Keratinocyte (primary cell): Measurements from ENCODE around the gene TRIM69. TPM values are rescaled to one million over a fixed set of nuclear protein-coding genes. Genes with fewer than 3 reads are reported as not detected.
"Not testable (repeated sequence)": the region's sequence is repeated elsewhere in the genome, so short reads cannot be mapped to it uniquely, and the experiment has no call there.

Experiments used
- DNase-seq: peaks from one replicate; pipeline ENCODE4 v3.0.0-alpha.2; 2011; ENCODE audit warnings: low read depth, missing footprints, low spot score
- FAIRE-seq: peaks from 2 replicates; lab custom pipeline; 2011; peaks lifted over from hg19 to GRCh38; lab: Jason Lieb, UNC
- H2AFZ ChIP-seq: 2 replicates; pipeline ENCODE4 v1.6.0; 2012; ENCODE audit warnings: low read length, control low read depth, inconsistent platforms; ENCODE audit not compliant: control insufficient read depth
- H3K27ac ChIP-seq: 2 replicates; pipeline ENCODE4 v1.5.1; 2011; ENCODE audit warnings: low read length; ENCODE audit not compliant: control insufficient read depth, insufficient read depth
- H3K27me3 ChIP-seq: 3 replicates; pipeline ENCODE4 v1.6.0; 2011; ENCODE audit warnings: low read length; ENCODE audit not compliant: control insufficient read depth, insufficient read depth; ENCODE audit errors: extremely low read depth
- H3K36me3 ChIP-seq, 2 experiments: 2 replicates in 1 of 2; 3 replicates in 1 of 2; pipeline ENCODE4 v1.5.1; 2011; ENCODE audit warnings: low read length in 2 of 2, mild to moderate bottlenecking in 1 of 2; ENCODE audit not compliant: control insufficient read depth in 2 of 2, insufficient read depth in 2 of 2; ENCODE audit errors: extremely low read depth in 1 of 2
- H3K4me1 ChIP-seq: 3 replicates; pipeline ENCODE4 v1.5.1; 2011; ENCODE audit warnings: low read length; ENCODE audit not compliant: control insufficient read depth, insufficient read depth; ENCODE audit errors: extremely low read depth
- H3K4me2 ChIP-seq: 3 replicates; pipeline ENCODE4 v1.6.0; 2011; ENCODE audit warnings: low read depth, low read length; ENCODE audit not compliant: control insufficient read depth, insufficient read depth; ENCODE audit errors: extremely low read depth
- H3K4me3 ChIP-seq, 3 experiments: fragments of 200-600 bp in 1 of 3; sonication (generic) in 1 of 3; 2 replicates in 2 of 3; 3 replicates in 1 of 3; pipeline ENCODE4 v1.5.1; 2011 to 2016; ENCODE audit warnings: low read length in 3 of 3, mild to moderate bottlenecking in 3 of 3, control low read depth in 2 of 3, inconsistent platforms in 1 of 3, low read depth in 1 of 3, mixed read lengths in 1 of 3, mixed run types in 1 of 3, moderate library complexity in 1 of 3; ENCODE audit not compliant: control insufficient read depth in 2 of 3, insufficient read depth in 2 of 3; ENCODE audit errors: extremely low read depth in 1 of 3
- H3K79me2 ChIP-seq: 2 replicates; pipeline ENCODE4 v1.6.0; 2012; ENCODE audit warnings: low read length; ENCODE audit not compliant: control insufficient read depth, insufficient read depth
- H3K9ac ChIP-seq: 3 replicates; pipeline ENCODE4 v1.6.0; 2011; ENCODE audit warnings: low read length; ENCODE audit not compliant: control insufficient read depth, insufficient read depth; ENCODE audit errors: extremely low read depth
- H3K9me1 ChIP-seq: 3 replicates; pipeline ENCODE4 v1.6.0; 2011; ENCODE audit warnings: low read length; ENCODE audit not compliant: control insufficient read depth, insufficient read depth; ENCODE audit errors: extremely low read depth
- H3K9me3 ChIP-seq: 2 replicates; pipeline ENCODE4 v1.5.1; 2012; ENCODE audit warnings: low read depth, low read length; ENCODE audit not compliant: control insufficient read depth
- H4K20me1 ChIP-seq: 3 replicates; pipeline ENCODE4 v1.6.0; 2011; ENCODE audit warnings: low read length; ENCODE audit not compliant: control insufficient read depth, insufficient read depth; ENCODE audit errors: extremely low read depth
- CTCF ChIP-seq, 3 experiments: IDR thresholded peaks in 1 of 3; conservative IDR thresholded peaks in 1 of 3; optimal IDR thresholded peaks in 1 of 3; 2 replicates in 2 of 3; 3 replicates in 1 of 3; pipeline versions ENCODE3 to v1.5.1; 2011; ENCODE audit warnings: low read length in 3 of 3, mild to moderate bottlenecking in 3 of 3, moderate library complexity in 2 of 3, control low read depth in 1 of 3, inconsistent platforms in 1 of 3; ENCODE audit not compliant: insufficient read depth in 2 of 3; ENCODE audit errors: extremely low read depth in 1 of 3
- EZH2 ChIP-seq: IDR thresholded peaks from one replicate; pipeline ENCODE4 v1.6.1; 2012; ENCODE audit warnings: inconsistent platforms, mild to moderate bottlenecking, low read length, moderate library complexity
- dilution Hi-C: fragments of 300-500 bp; cut with MboI; formaldehyde crosslinking; loops from one replicate; pipeline ENCODE4 v1.7.0; 2020; ENCODE audit warnings: low sequenced_read_pairs; ENCODE audit not compliant: extremely low pct_ligation_motif_present
- polyA minus RNA-seq, 3 experiments: library from RNA; depleted of rRNA, polyadenylated mRNA; stranded (reverse); fragments of >200 nt; gene quantifications; 1 replicate in 1 of 3; 2 replicates in 1 of 3; 3 replicates in 1 of 3; pipeline ENCODE4 v1.2.3, GENCODE V29; 2011
- polyA plus RNA-seq, 5 experiments: library from polyadenylated mRNA; depleted of rRNA in 3 of 5; stranded (reverse) in 3 of 5; stranded (forward) in 1 of 5; unstranded in 1 of 5; fragments of >200 nt; gene quantifications; 1 replicate in 1 of 5; 2 replicates in 3 of 5; 3 replicates in 1 of 5; pipeline versions ENCODE4 v1.2.1 to v1.2.3, GENCODE V29; 2011 to 2012; ENCODE audit warnings: missing spikeins in 2 of 5, low read depth in 1 of 5, low replicate concordance in 1 of 5

TRIM69 gene
- polyA plus RNA-seq (6.2 to 11.0 TPM (median 9.3 TPM) in 3 replicates), polyA minus RNA-seq (3.2 to 7.2 TPM (median 5.5 TPM) in 3 replicates)
- polyA plus RNA-seq (2011; ENCODE audit: low read depth): 18.0 TPM
- 6.0 and 9.9 TPM in 2 replicates for polyA plus RNA-seq (2011; cell fraction: cytosol; rRNA removed)
- 3.8 and 4.4 TPM in 2 replicates for polyA plus RNA-seq (2011; cell fraction: nucleus; rRNA removed)
- 5.5 and 6.3 TPM in 2 replicates for polyA plus RNA-seq (2012; ENCODE audit: low replicate concordance)
- polyA minus RNA-seq (2011; cell fraction: cytosol; rRNA and poly(A)+ RNA removed): 3.3 TPM
- 1.6 and 4.9 TPM in 2 replicates for polyA minus RNA-seq (2011; cell fraction: nucleus; rRNA and poly(A)+ RNA removed)

GRCh38 chr15:44736181-44736765 is at the start of gene TRIM69:
Gene TRIM69, plus strand, starts transcription at chr15:44736528. Its CDS starts 177 bp downstream, at chr15:44736705.
- Histone ChIP-seq H3K9ac (no peak within 1 kb of the TSS), H2AFZ (no peak within 1 kb of the TSS), H3K4me1 (no peaks in the 10 kb centered on the region), H3K36me3 (no peaks in the 10 kb centered on the region), H3K4me2 (no peak within 1 kb of the TSS), H3K9me3 (no peaks in the 10 kb centered on the region), H3K4me3 (no peak within 1 kb of the TSS), H3K9me1 (no peaks in the 10 kb centered on the region), H4K20me1 (no peaks in the 10 kb centered on the region), H3K27me3 (no peaks in the 10 kb centered on the region), H3K27ac (no peak within 1 kb of the TSS), H3K79me2 (no peaks in the 10 kb centered on the region)
- TF ChIP-seq EZH2: no peak
- TF ChIP-seq CTCF (optimal IDR thresholded peaks at IDR 0.05 in 1 of 3, IDR thresholded peaks at IDR 0.05 in 1 of 3, conservative IDR thresholded peaks at IDR 0.05 in 1 of 3; ENCODE audit: extremely low read depth in 1 of 3, insufficient read depth in 2 of 3, low read length in 3 of 3): no peak
- DNase-seq (no peak), FAIRE-seq (no peak)
- dilution Hi-C loops: loop anchor here (5.0 kb wide), 1 partner anchor 51 kb away; no protein-coding TSS in a partner anchor

GRCh38 chr15:44689318-44689717 is 47.0 kb upstream of the TRIM69 start:
- H3K9me1 ChIP-seq, H3K27ac ChIP-seq, H3K79me2 ChIP-seq, H3K36me3 ChIP-seq, H3K27me3 ChIP-seq, H3K4me3 ChIP-seq, FAIRE-seq, H4K20me1 ChIP-seq, H3K9me3 ChIP-seq, dilution Hi-C loops, H3K4me1 ChIP-seq, H3K9ac ChIP-seq, DNase-seq, H3K4me2 ChIP-seq, H2AFZ ChIP-seq: not testable (repeated sequence)

- DNase-seq, H3K4me1 ChIP-seq, H3K9me3 ChIP-seq, H3K27ac ChIP-seq, H3K27me3 ChIP-seq, H3K79me2 ChIP-seq, dilution Hi-C loops, H3K9ac ChIP-seq, H4K20me1 ChIP-seq, H3K4me2 ChIP-seq, FAIRE-seq, H3K36me3 ChIP-seq, H2AFZ ChIP-seq, H3K9me1 ChIP-seq, H3K4me3 ChIP-seq: not testable (repeated sequence)
These were observed 46.1 kb upstream of the TRIM69 start for GRCh38 chr15:44690245-44690644.
